HepG2 (cell line): ENCODE results near the gene USF2. TPM values are rescaled to one million over a fixed set of nuclear protein-coding genes. Genes with fewer than 3 reads are reported as not detected.

ENCODE experiments used
- ATAC-seq: fragments of 200-7000 bp; cut with Tn5 transposase; 3 replicates; pipeline ENCODE4 v1.9.1; 2020; ENCODE audit warnings: mild to moderate bottlenecking, moderate library complexity
- BruUV-seq: library from RNA; stranded (reverse); fragments of 400-500 nt; replicated peaks from 2 replicates; lab custom pipeline; 2021; lab: Mats Ljungman, UMichigan
- CTCF ChIA-PET: fragments of 300-600 bp; formaldehyde crosslinking; extraction: SDS; loops from one replicate; lab custom pipeline; 2021; ENCODE audit warnings: low total read pairs, inconsistent platforms, low intra/inter-chr PET ratio; lab: Yijun Ruan, JAX
- POLR2A ChIA-PET: fragments of 350-600 bp; sonication (Branson Sonifier 250); formaldehyde crosslinking; loops from one replicate; lab custom pipeline; 2020; ENCODE audit warnings: antibody characterized with exemption, inconsistent platforms; lab: Yijun Ruan, JAX
- DNase-seq: peaks from one replicate; pipeline ENCODE4 v3.0.0-alpha.2; 2015; ENCODE audit warnings: low spot score
- FAIRE-seq: peaks from 3 replicates; lab custom pipeline; 2011; peaks lifted over from hg19 to GRCh38; lab: Jason Lieb, UNC
- H2AFZ ChIP-seq: one replicate; pipeline ENCODE4 v1.6.1; 2011; ENCODE audit warnings: low read length, inconsistent platforms
- H3K27ac ChIP-seq: fragments of 300-600 bp; 3 replicates; pipeline ENCODE4 v1.8.0; 2011; ENCODE audit warnings: mixed run types, mild to moderate bottlenecking, mixed read lengths, low read length, inconsistent platforms; ENCODE audit not compliant: insufficient read depth; ENCODE audit errors: extremely low read length
- H3K27me3 ChIP-seq, 2 experiments: fragments of 200-600 bp in 1 of 2; 2 replicates in 1 of 2; 3 replicates in 1 of 2; pipeline versions ENCODE4 v1.6.0 to v1.8.0; 2011; ENCODE audit warnings: low read length in 2 of 2, mild to moderate bottlenecking in 2 of 2, moderate library complexity in 2 of 2, inconsistent platforms in 1 of 2; ENCODE audit not compliant: insufficient read depth in 2 of 2, control insufficient read depth in 1 of 2
- H3K36me3 ChIP-seq, 2 experiments: fragments of 200-600 bp in 1 of 2; replicated peaks in 1 of 2; 2 replicates in 1 of 2; 3 replicates in 1 of 2; pipeline versions ENCODE4 v1.5.1 to v1.8.0; 2011; ENCODE audit warnings: low read length in 2 of 2, inconsistent platforms in 1 of 2; ENCODE audit not compliant: insufficient read depth in 2 of 2, control insufficient read depth in 1 of 2
- H3K4me1 ChIP-seq: 2 replicates; pipeline ENCODE4 v1.5.1; 2012; ENCODE audit warnings: low read length, inconsistent platforms; ENCODE audit not compliant: insufficient read depth
- H3K4me2 ChIP-seq: 2 replicates; pipeline ENCODE4 v1.6.0; 2011; ENCODE audit warnings: low read depth, low read length, inconsistent platforms
- H3K4me3 ChIP-seq, 3 experiments: fragments of 200-600 bp in 1 of 3; sonication (generic), shearing (Covaris generic) in 1 of 3; replicated peaks in 1 of 3; 2 replicates each; pipeline ENCODE4 v1.5.1; 2011 to 2016; ENCODE audit warnings: low read length in 3 of 3, inconsistent platforms in 2 of 3, low read depth in 2 of 3, mild to moderate bottlenecking in 2 of 3, control low read depth in 1 of 3, mixed read lengths in 1 of 3; ENCODE audit not compliant: insufficient read depth in 1 of 3
- H3K79me2 ChIP-seq: one replicate; pipeline ENCODE4 v1.6.1; 2011; ENCODE audit warnings: low read length, inconsistent platforms; ENCODE audit not compliant: insufficient read depth
- H3K9ac ChIP-seq: 2 replicates; pipeline ENCODE4 v1.6.0; 2011; ENCODE audit warnings: mild to moderate bottlenecking, low read depth, low read length, inconsistent platforms; ENCODE audit not compliant: insufficient read depth
- H3K9me3 ChIP-seq: 2 replicates; pipeline ENCODE4 v1.5.1; 2012; ENCODE audit warnings: mild to moderate bottlenecking, low read length
- H4K20me1 ChIP-seq: 2 replicates; pipeline ENCODE4 v1.6.0; 2011; ENCODE audit warnings: inconsistent platforms, mild to moderate bottlenecking, low read length, moderate library complexity; ENCODE audit not compliant: insufficient read depth
- AHR ChIP-seq: IDR thresholded peaks from 2 replicates; pipeline ENCODE4 v1.6.1; 2018; ENCODE audit warnings: missing genetic modification reagents, missing compliant biosample characterization
- ERF ChIP-seq: IDR thresholded peaks from 2 replicates; pipeline ENCODE4 v1.6.1; 2018; ENCODE audit warnings: missing biosample characterization, missing genetic modification reagents
- GABPA ChIP-seq, 2 experiments: IDR thresholded peaks; 2 replicates each; pipeline ENCODE4 v1.6.1; 2011 to 2016; ENCODE audit warnings: low read depth in 2 of 2, low read length in 1 of 2, missing biosample characterization in 1 of 2, missing genetic modification characterization in 1 of 2
- HIVEP1 ChIP-seq: sonication (generic); formaldehyde crosslinking; IDR thresholded peaks from 2 replicates; pipeline ENCODE4 v1.4.0; 2020; ENCODE audit warnings: mild to moderate bottlenecking, missing genetic modification reagents
- PATZ1 ChIP-seq: sonication (generic); formaldehyde crosslinking; IDR thresholded peaks from 2 replicates; pipeline ENCODE4 v1.4.0; 2020; ENCODE audit warnings: missing genetic modification reagents
- PRPF4 ChIP-seq: fragments of 200-400 bp; formaldehyde crosslinking; IDR thresholded peaks from 2 replicates; pipeline ENCODE4 v1.6.1; 2016; ENCODE audit warnings: low read length, low read depth; ENCODE audit not compliant: poor library complexity, severe bottlenecking
- SKI ChIP-seq: fragments of 450-650 bp; IDR thresholded peaks from one replicate; pipeline ENCODE4 v1.6.1; 2018; ENCODE audit warnings: mild to moderate bottlenecking; ENCODE audit not compliant: partially characterized antibody
- SMC3 ChIP-seq: IDR thresholded peaks from 2 replicates; pipeline ENCODE4 v1.6.1; 2011; ENCODE audit warnings: low read length, improper control_type of control experiment
- SOX13 ChIP-seq, 3 experiments: fragments of 450-650 bp in 1 of 3; sonication (generic) in 1 of 3; formaldehyde crosslinking in 1 of 3; IDR thresholded peaks in 2 of 3; conservative IDR thresholded peaks in 1 of 3; 2 replicates each; pipeline versions ENCODE4 v1.5.0 to v1.6.1; 2016 to 2020; ENCODE audit warnings: antibody characterized with exemption in 1 of 3, mild to moderate bottlenecking in 1 of 3, missing compliant biosample characterization in 1 of 3, missing genetic modification reagents in 1 of 3, moderate library complexity in 1 of 3
- ZBTB38 ChIP-seq: sonication (generic); formaldehyde crosslinking; IDR thresholded peaks from 2 replicates; pipeline ENCODE4 v1.5.1; 2020; ENCODE audit warnings: mild to moderate bottlenecking, missing genetic modification reagents
- ZBTB4 ChIP-seq: sonication (generic); formaldehyde crosslinking; IDR thresholded peaks from 2 replicates; pipeline ENCODE4 v1.4.0; 2020; ENCODE audit warnings: missing genetic modification reagents, mild to moderate bottlenecking, borderline replicate concordance
- ZMYM3 ChIP-seq: sonication (generic); formaldehyde crosslinking; IDR thresholded peaks from 2 replicates; pipeline ENCODE4 v1.5.1; 2020; ENCODE audit warnings: mild to moderate bottlenecking, missing genetic modification reagents
- ZNF501 ChIP-seq: sonication (generic); formaldehyde crosslinking; IDR thresholded peaks from 2 replicates; pipeline ENCODE4 v1.5.1; 2020; ENCODE audit warnings: mild to moderate bottlenecking, moderate library complexity, missing genetic modification reagents
- ZNF660 ChIP-seq: sonication (generic); formaldehyde crosslinking; IDR thresholded peaks from 2 replicates; pipeline ENCODE4 v1.5.1; 2020; ENCODE audit warnings: mild to moderate bottlenecking, low read depth, missing genetic modification reagents, borderline replicate concordance
- ZNF770 ChIP-seq: sonication (generic); formaldehyde crosslinking; IDR thresholded peaks from 2 replicates; pipeline ENCODE4 v1.5.0; 2020; ENCODE audit warnings: mild to moderate bottlenecking, missing genetic modification reagents
- WGBS: methylation state at CpG from one replicate; pipeline ENCODE4 v1.1.6; 2017; ENCODE audit warnings: low lambda C conversion rate; 5-methylcytosine and 5-hydroxymethylcytosine counted together
- in situ Hi-C: cut with HindIII; loops from 2 replicates; pipeline ENCODE4 v1.10.0; 2017; ENCODE audit warnings: low pct_unique_long_range_greater_than_20kb; ENCODE audit not compliant: extremely low pct_ligation_motif_present
- intact Hi-C: fragments of 100-400 bp; cut with micrococcal nuclease; formaldehyde crosslinking; loops from one replicate; pipeline ENCODE4 v1.10.0; 2022; ENCODE audit not compliant: unreplicated experiment
- polyA plus RNA-seq, 8 experiments: library from polyadenylated mRNA; depleted of rRNA in 3 of 8; stranded (reverse) in 7 of 8; unstranded in 1 of 8; fragments of >200 nt; fragmentation: Illumina TruSeq in 4 of 8; extraction: Trizol in 4 of 8; gene quantifications; 2 replicates each; pipeline versions ENCODE4 v1.2.1 to v1.2.3, GENCODE V29; 2011 to 2016; ENCODE audit warnings: low read depth in 4 of 8, missing spikeins in 1 of 8, mixed read lengths in 1 of 8; ENCODE audit not compliant: insufficient read depth in 1 of 8
- total RNA-seq, 5 experiments: library from RNA; depleted of rRNA; stranded (reverse); fragments of >200 nt; fragmentation: Illumina TruSeq; extraction: Trizol; gene quantifications; 2 replicates each; pipeline ENCODE4 v1.2.3, GENCODE V29; 2016; ENCODE audit warnings: low read depth in 1 of 5

The USF2 gene
- total and polyA plus RNA-seq, 2 of the 13 experiments (the other 11 are each of a cell fraction or from before 2014, with no cell fraction given) = 54.9 to 106 TPM

- ATAC-seq (peak; percentile 47), FAIRE-seq (peak; percentile 79), DNase-seq (peak; percentile 61)
- Histone ChIP-seq H3K4me3 (no peak overlapping the region), H4K20me1 (no peaks in the 10 kb centered on the region), H3K9me3 (no peaks in the 10 kb centered on the region), H3K27ac (peak overlapping the region; percentile 77), H3K79me2 (no peaks in the 10 kb centered on the region), H2AFZ (no peak overlapping the region), H3K4me1 (peaks cover 71% of the 10 kb centered on the region), H3K27me3 (no peaks in the 10 kb centered on the region), H3K4me2 (no peak overlapping the region), H3K36me3 (no peaks in the 10 kb centered on the region), H3K9ac (no peak overlapping the region; the same call in 1 of the 2 replicates)
- CTCF ChIA-PET = interaction anchor here (1.0 kb wide), 1 partner anchor 46 kb away, joined by 3 read pairs; no protein-coding TSS in a partner anchor
- in situ Hi-C loops (no loop called here), intact Hi-C loops (no loop called here)
- no TSS peak for BruUV-seq
- POLR2A ChIA-PET = interaction anchor here (1.3 to 3.7 kb wide), 3 partner anchors 10 to 37 kb away, joined by 6 to 16 read pairs (median 7); partner anchors contain the start of gene USF2
- WGBS = 80% methylated on average over 20 of the region's 20 CpGs
- TF ChIP-seq ZNF770 (CRISPR knock-in tag) (peak; percentile 89), PRPF4 (peak; percentile 61), SKI (no peak), HIVEP1 (CRISPR knock-in tag) (no peak), ERF (CRISPR knock-in tag) (no peak), ZBTB38 (CRISPR knock-in tag) (peak; percentile 68; the same call in 1 of the 2 replicates), ZNF501 (0 out of 2 replicates have a peak, but pooled peaks have one; percentile 31), GABPA (IDR thresholded peaks at IDR 0.05; ENCODE audit: low read depth, low read length) (no peak), GABPA (CRISPR knock-in tag; IDR thresholded peaks at IDR 0.05; ENCODE audit: low read depth) (no peak), PATZ1 (CRISPR knock-in tag) (no peak), SMC3 (peak; percentile 39; the same call in 1 of the 2 replicates), ZMYM3 (CRISPR knock-in tag) (peak; percentile 80), AHR (CRISPR knock-in tag) (no peak), ZBTB4 (CRISPR knock-in tag) (no peak), ZNF660 (CRISPR knock-in tag) (no peak), SOX13 (IDR thresholded peaks at IDR 0.05) (no peak), SOX13 (CRISPR knock-in tag; conservative IDR thresholded peaks at IDR 0.05 in 1 of 2, IDR thresholded peaks at IDR 0.05 in 1 of 2) (peak in 1 of 2 experiments; percentile 8; a peak in 1 of 4 replicates)
These were observed 37.9 kb downstream of the USF2 start for GRCh38 chr19:35306473-35307246.
